Measurements from ENCODE around the gene LCAT.
A peak's percentile ranks its signal among the peaks of the same experiment; 100 is the strongest.

LCAT gene

GRCh38 chr16:67969254-67970039, 25.5 kb upstream of the LCAT start:
- Histone ChIP-seq H3K27ac (replicated peaks) (no peak overlapping the region), H3K27me3 (ENCODE audit: insufficient read depth, poor library complexity, severe bottlenecking) (no peaks in the 10 kb centered on the region), H3K4me3 (replicated peaks; ENCODE audit: insufficient read depth, low read length) (peak overlapping the region; percentile 60)
- TF ChIP-seq POLR2AphosphoS5 (IDR thresholded peaks at IDR 0.05; ENCODE audit: low read depth) (no peak), CTCF (IDR thresholded peaks at IDR 0.05; ENCODE audit: insufficient read depth, low read length) (no peak), SPI1 (IDR thresholded peaks at IDR 0.05; ENCODE audit: borderline replicate concordance, low read depth) (no peak), GABPA (IDR thresholded peaks at IDR 0.05; ENCODE audit: low read depth) (no peak), REST (IDR thresholded peaks at IDR 0.05; ENCODE audit: insufficient replicate concordance, low read depth) (no peak)
- no peak for DNase-seq (ENCODE audit: low read depth in 1 of 2, low spot score in 1 of 2)

GRCh38 chr16:67968400-67969253, 24.7 kb upstream of the LCAT start, which contains the start of gene SLC12A4:
TSS of gene SLC12A4 (minus strand) at chr16:67968637. CDS start at chr16:67968553, 84 bp downstream.
- Histone ChIP-seq H3K27ac (replicated peaks) (no peak within 1 kb of the TSS), H3K4me3 (replicated peaks; ENCODE audit: insufficient read depth, low read length) (peak within 1 kb of the TSS; percentile 60), H3K27me3 (ENCODE audit: insufficient read depth, poor library complexity, severe bottlenecking) (no peaks in the 10 kb centered on the region)
- no peak for TF ChIP-seq GABPA (IDR thresholded peaks at IDR 0.05; ENCODE audit: low read depth)
- TF ChIP-seq CTCF (IDR thresholded peaks at IDR 0.05; ENCODE audit: insufficient read depth, low read length): no peak
- no peak for TF ChIP-seq REST (IDR thresholded peaks at IDR 0.05; ENCODE audit: insufficient replicate concordance, low read depth)
- no peak for TF ChIP-seq POLR2AphosphoS5 (IDR thresholded peaks at IDR 0.05; ENCODE audit: low read depth)
- no peak for TF ChIP-seq SPI1 (IDR thresholded peaks at IDR 0.05; ENCODE audit: borderline replicate concordance, low read depth)
- DNase-seq (ENCODE audit: low read depth in 1 of 2, low spot score in 1 of 2): peak; percentile 21 to 59

- H3K4me3 ChIP-seq (replicated peaks; ENCODE audit: insufficient read depth, low read length): peak overlapping the region; percentile 60
- no peaks in the 10 kb centered on the region for H3K27me3 ChIP-seq (ENCODE audit: insufficient read depth, poor library complexity, severe bottlenecking)
- peak in 1 of 2 experiments; percentile 18 for DNase-seq (ENCODE audit: low read depth in 1 of 2, low spot score in 1 of 2)
- TF ChIP-seq CTCF (IDR thresholded peaks at IDR 0.05; ENCODE audit: insufficient read depth, low read length) (no peak), GABPA (IDR thresholded peaks at IDR 0.05; ENCODE audit: low read depth) (no peak), POLR2AphosphoS5 (IDR thresholded peaks at IDR 0.05; ENCODE audit: low read depth) (no peak), REST (IDR thresholded peaks at IDR 0.05; ENCODE audit: insufficient replicate concordance, low read depth) (no peak), SPI1 (IDR thresholded peaks at IDR 0.05; ENCODE audit: borderline replicate concordance, low read depth) (peak; percentile 58; the same call in 1 of the 2 replicates)
- no peak overlapping the region for H3K27ac ChIP-seq (replicated peaks)
These were observed 24.1 kb upstream of the LCAT start for GRCh38 chr16:67967958-67968399.
